Frontal cortex (tissue), 4 donors: ENCODE measurements around the gene ADM5. TPM values are rescaled to one million over a fixed set of nuclear protein-coding genes. Genes with fewer than 3 reads are reported as not detected.

Experiments used
- DNase-seq, 2 donors: peaks; one replicate each; pipeline ENCODE4 v3.0.0; 2012; ENCODE audit warnings: low spot score in 2 of 2
- FAIRE-seq: peaks from 2 replicates; lab custom pipeline; 2012; peaks lifted over from hg19 to GRCh38; lab: Jason Lieb, UNC
- total RNA-seq: library from RNA; depleted of rRNA; stranded (reverse); fragments of >200 nt; gene quantifications from one replicate; pipeline ENCODE4 v1.2.3, GENCODE V29; 2014
- donor health status: control.
- donor health status: control.
- donor health status: control.

Gene ADM5
- total RNA-seq, 1 donor from 2014 or later, result 0.82 TPM

DNA sequence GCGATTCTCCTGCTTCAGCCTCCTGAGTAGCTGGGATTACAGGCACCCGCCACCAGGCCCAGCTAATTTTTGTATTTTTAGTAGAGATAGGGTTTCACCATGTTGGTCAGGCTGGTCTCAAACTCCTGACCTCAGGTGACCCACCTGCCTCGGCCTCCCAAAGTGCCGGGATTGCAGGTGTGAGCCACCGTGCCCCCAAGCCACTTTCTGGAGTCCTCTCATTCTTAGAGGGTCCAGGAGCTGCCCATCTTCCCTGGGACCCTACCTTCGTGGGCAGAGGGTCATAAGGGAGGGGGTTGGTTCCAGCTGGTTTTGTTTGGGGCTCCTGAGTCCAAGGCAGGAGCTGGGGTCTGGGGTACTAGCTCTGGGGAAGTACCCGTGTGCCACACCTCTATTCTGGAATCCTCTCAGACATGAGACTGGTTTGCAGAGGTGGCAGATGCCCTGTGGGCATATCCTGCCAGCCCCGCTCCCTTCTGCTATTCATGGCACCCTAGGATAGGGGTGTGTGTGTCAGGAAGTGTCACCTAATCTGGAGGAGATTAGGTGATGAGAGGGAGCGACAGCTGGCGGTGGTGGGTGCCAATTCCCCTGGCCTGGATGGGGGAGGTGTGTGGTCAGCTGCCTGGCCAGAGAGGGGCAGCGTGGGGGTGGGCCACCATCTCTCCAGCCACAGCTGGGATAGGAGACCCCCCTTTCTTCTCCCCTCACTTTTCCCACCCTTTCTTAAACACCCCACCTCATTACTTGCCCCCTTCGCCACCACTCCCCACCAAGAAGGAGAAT lies 10.2 kb upstream of the ADM5 start:
- DNase-seq, result no peak
- FAIRE-seq, result no peak

- DNase-seq, result no peak
Observed at GRCh38 chr19:49679771-49680413, 9.5 kb upstream of the ADM5 start.

GRCh38 chr19:49680421-49681351 lies 8.7 kb upstream of the ADM5 start:
- DNase-seq, result peak; percentile 85 to 91
- FAIRE-seq, result no peak

More at GRCh38 chr19:49679771-49680413, 9.5 kb upstream of the ADM5 start:
- no peak for FAIRE-seq

GRCh38 chr19:49681830-49682229 lies 7.6 kb upstream of the ADM5 start:
- DNase-seq (no peak), FAIRE-seq (no peak)

DNA sequence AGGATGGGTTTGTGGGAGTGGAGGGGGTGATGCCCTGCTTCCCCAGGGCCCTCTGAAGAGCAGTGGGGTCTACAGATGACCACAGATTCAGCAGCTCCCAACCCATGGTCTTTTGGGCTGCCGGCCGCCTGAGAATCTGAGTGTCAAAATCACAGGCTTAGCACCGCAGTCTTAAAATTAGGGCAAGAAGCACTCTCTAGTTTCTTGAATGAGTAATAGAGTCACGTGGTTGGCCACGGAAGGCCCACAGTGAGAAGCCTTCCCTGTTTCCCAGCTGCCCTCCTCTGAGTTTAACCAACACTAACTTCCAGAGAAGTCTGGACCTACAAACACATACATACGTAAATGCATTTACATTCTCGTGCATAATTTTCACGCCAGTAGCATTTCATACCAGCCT lies 7.1 kb upstream of the ADM5 start:
- FAIRE-seq (no peak), DNase-seq (no peak)

DNA sequence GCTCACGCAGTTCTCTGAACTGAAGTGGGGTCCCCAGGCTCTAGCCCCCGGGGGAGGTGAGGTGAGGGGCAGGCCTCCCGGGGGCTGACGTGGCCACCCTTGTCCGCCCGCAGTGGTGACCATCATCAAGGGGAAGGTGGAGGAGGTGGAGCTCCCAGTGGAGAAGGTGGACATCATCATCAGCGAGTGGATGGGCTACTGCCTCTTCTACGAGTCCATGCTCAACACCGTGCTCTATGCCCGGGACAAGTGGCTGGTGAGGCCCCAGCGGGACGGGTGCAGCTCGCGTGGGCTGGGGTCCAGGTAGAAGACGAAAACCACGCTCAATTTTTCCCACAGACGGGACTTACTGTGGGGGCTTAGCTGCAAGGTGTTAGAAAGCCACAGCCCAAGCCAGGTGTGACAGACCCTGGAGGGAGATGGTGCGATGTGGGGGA lies 5.6 kb upstream of the ADM5 start:
- no peak for FAIRE-seq
- DNase-seq, result no peak

GRCh38 chr19:49684251-49684982 lies 5.0 kb upstream of the ADM5 start:
- no peak for DNase-seq
- FAIRE-seq, result no peak

DNA sequence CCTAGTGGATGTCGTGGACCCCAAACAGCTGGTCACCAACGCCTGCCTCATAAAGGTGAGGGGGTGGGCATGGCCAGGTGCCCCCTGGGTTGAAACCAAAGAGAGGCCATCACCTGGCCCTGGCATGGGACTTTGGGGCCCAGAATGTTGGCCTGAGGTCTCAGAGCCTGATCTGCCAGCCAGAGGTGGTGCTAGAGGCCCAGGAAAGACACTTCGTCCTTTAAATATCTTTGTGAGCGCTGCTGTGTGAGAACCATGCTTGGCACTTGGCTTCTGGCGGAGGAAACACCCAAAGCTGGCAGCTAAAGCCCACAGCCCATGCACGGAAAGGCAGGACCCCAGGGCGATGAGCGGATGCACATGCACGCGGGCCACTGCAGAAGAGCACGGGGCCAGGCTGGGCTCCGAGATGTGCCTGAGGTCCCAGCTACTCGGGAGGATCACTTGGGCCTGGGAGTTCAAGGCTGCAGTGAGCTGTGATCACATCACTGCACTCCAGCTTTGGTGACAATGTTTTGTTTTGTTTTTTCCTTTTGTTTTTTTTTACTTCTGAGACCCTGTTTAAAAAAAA lies 4.3 kb upstream of the ADM5 start:
- FAIRE-seq (no peak), DNase-seq (no peak)

DNA sequence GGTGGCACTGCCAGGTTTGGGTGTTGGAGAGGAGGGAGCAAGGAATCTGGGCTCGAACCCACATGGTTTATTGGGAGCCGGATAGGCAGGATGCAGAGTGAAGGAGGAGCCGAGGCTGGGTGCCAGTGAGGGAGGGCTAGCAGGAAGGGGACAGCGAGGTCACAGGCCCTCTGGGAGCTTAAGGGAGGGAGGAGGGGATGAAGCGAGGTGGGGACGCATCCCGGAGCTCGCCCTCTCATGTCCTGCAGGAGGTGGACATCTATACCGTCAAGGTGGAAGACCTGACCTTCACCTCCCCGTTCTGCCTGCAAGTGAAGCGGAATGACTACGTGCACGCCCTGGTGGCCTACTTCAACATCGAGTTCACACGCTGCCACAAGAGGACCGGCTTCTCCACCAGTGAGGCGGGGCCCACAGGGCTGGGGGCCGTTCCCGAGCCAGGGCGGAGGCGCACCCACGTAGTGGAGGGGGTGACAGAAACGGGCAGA lies 3.5 kb upstream of the ADM5 start:
- DNase-seq (no peak), FAIRE-seq (no peak)

DNA sequence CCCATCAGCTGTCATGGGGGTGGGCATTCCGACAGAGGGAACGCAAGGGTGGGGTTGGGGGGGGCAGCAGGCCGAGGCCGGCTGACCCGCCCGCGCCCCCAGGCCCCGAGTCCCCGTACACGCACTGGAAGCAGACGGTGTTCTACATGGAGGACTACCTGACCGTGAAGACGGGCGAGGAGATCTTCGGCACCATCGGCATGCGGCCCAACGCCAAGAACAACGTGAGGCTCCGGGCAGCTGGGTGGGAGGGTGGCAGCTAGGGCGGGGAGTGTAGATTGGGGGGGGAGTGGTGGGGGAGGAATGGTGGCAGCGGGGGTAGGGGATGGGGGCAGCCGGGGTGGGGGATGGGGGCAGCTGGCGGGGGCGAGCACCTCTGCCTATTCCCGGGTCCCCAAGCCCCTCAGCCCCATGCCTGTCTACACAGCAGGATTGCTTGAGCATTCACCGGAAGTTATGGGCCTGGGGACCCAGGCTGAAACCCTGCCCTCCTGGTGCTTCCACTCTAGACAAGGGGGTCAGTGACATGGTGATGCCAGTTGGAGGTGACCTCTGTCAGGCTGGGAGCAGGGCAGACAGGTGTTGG lies 2.8 kb upstream of the ADM5 start:
- FAIRE-seq (no peak), DNase-seq (no peak)

- FAIRE-seq (no peak), DNase-seq (no peak)
Observed at GRCh38 chr19:49687150-49687549, 2.2 kb upstream of the ADM5 start.

DNA sequence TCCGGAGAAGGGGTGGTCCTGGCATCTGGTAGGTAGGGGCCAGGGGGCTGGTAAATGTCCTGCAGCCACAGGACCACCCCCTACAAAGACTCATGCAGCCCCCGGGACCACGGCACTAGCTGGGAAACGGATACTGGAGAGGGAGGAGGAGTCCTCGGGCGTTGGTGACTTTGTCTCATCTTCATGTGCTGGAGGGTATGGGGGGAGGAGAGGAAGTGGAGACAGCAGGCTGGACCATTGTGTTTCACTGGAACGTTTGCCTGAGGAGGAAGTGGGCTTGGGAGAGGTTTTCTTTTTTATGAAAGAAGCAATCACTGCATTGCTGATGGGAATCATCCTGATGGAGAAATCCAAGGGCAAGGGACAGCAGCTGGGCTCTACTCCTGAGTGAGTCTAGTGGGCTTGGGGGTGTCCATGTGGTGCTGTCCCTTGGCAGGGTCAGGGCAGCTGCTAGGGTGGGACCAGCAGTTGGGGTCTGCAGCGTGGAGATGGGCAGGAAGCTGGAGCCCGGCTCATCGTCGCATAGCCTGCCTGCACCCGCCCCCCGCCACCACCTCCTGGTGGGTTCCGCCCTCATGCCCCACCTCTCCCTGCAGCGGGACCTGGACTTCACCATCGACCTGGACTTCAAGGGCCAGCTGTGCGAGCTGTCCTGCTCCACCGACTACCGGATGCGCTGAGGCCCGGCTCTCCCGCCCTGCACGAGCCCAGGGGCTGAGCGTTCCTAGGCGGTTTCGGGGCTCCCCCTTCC lies 1.7 kb upstream of the ADM5 start:
- no peak for FAIRE-seq
- peak in 1 of 2 donors; percentile 51 for DNase-seq

- no peak for FAIRE-seq
Observed at GRCh38 chr19:49688531-49689132, 762 bp upstream of the ADM5 start.

DNA sequence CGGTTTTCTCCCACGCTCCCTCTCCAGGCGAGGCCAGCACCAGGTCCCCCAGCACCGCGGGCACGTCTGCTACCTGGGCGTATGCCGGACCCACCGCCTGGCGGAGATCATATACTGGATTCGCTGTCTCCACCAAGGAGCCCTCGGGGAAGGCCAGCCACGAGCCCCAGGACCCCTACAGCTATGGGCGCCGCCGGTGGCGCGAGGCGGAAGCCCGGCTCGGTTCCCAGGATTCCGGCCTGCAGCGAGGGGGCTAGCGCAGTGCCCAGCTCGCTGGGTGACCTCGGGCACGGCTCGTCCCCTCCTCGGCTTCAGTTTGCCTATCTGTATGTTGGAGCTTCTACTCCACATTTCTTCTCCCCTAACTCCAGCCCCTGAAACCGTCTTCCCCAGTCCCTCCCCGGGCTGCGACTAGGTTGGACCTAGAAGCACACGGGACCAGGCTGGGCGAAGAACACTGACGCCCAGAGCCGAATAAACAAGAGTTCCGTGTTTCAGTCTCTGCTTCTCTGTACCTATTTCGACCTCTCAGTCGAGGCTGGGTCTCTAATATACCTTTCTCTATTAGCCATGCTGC lies 773 bp downstream of the ADM5 start:
- FAIRE-seq (no peak), DNase-seq (no peak)

More at GRCh38 chr19:49688531-49689132, 762 bp upstream of the ADM5 start:
- DNase-seq, result no peak

DNA sequence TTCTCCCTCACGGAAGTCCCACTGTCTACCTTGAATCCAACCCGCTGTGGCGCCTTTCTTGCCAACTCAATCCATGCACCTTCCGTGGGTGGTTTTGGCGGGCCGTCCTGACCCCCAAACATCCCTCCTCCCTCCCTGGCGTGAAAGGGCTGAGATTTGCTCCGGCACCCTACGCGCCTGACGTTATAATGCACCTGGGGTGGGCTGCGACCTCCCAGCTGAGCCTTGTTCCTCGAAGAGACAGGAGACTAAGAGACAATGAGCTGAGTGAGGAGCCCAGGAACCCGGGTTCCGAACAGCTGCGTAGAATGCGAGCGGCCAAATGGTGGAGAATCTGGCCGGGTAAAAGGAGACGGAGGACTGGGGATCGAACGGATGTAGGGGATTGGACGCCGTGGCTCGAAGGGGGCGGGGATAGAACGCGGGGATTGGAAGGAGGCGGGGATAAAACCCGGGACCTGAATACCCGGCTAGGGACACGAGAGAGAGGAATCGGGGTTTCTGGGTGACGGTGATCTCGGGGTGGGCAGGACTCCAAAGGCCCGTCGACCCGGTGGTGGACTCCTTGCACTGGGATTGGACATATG lies 1.4 kb downstream of the ADM5 start, which contains the start of gene CPT1C:
TSS of gene CPT1C (plus strand) at position 461 of the 587 bp plus-strand sequence. CDS start 1,137 bp downstream, outside the sequence.
- FAIRE-seq (no peak), DNase-seq (peak; percentile 89 to 93)

- DNase-seq, result peak; percentile 78 to 80
Observed at GRCh38 chr19:49691243-49692146, 2.1 kb downstream of the ADM5 start.

More at GRCh38 chr19:49691243-49692146, 2.1 kb downstream of the ADM5 start:
- FAIRE-seq, result no peak
